K562 (cell line): Measurements from ENCODE around the gene CCNL1. TPM values are rescaled to one million over a fixed set of nuclear protein-coding genes. Genes with fewer than 3 reads are reported as not detected.

Source experiments
- CBX5 ChIP-seq: IDR thresholded peaks from 2 replicates; pipeline ENCODE4 v1.6.1; 2014; ENCODE audit warnings: low read depth, borderline replicate concordance
- HMG20A ChIP-seq: fragments of 450-650 bp; formaldehyde crosslinking; conservative IDR thresholded peaks from 2 replicates; pipeline ENCODE4 v1.4.0; 2020; ENCODE audit warnings: mild to moderate bottlenecking, mixed read lengths
- L3MBTL2 ChIP-seq: fragments of 450-650 bp; IDR thresholded peaks from 2 replicates; pipeline ENCODE4 v1.6.1; 2016; ENCODE audit warnings: mild to moderate bottlenecking, moderate library complexity
- MXI1 ChIP-seq: IDR thresholded peaks from 2 replicates; pipeline ENCODE4 v1.6.1; 2011; ENCODE audit warnings: low read depth, mild to moderate bottlenecking, improper control_type of control experiment, low read length
- NKRF ChIP-seq: fragments of 450-650 bp; IDR thresholded peaks from 2 replicates; pipeline ENCODE4 v1.6.1; 2016; ENCODE audit warnings: borderline replicate concordance
- PHF20 ChIP-seq: fragments of 450-650 bp; IDR thresholded peaks from 2 replicates; pipeline ENCODE4 v1.6.1; 2018; ENCODE audit not compliant: partially characterized antibody
- SMC3 ChIP-seq: conservative IDR thresholded peaks from 2 replicates; pipeline ENCODE4 v1.6.1; 2011; ENCODE audit warnings: low read depth, low read length, improper control_type of control experiment; ENCODE audit not compliant: insufficient read depth
- YBX1 ChIP-seq: fragments of 450-650 bp; IDR thresholded peaks from 2 replicates; pipeline ENCODE4 v1.7.1; 2016; ENCODE audit warnings: mild to moderate bottlenecking
- ZNF143 ChIP-seq: sonication (generic); formaldehyde crosslinking; IDR thresholded peaks from 2 replicates; pipeline ENCODE4 v1.9.0; 2022; ENCODE audit warnings: mild to moderate bottlenecking, missing genetic modification reagents
- ZNF253 ChIP-seq: fragments of 250-450 bp; sonication (Bioruptor Pico); conservative IDR thresholded peaks from 2 replicates; pipeline ENCODE4 v1.6.1; 2021; ENCODE audit warnings: mild to moderate bottlenecking
- ZNF277 ChIP-seq: fragments of 250-450 bp; sonication (Bioruptor Pico); IDR thresholded peaks from 2 replicates; pipeline ENCODE4 v1.8.0; 2022; ENCODE audit warnings: inconsistent platforms, mild to moderate bottlenecking, moderate library complexity, borderline replicate concordance
- ZNF354B ChIP-seq: fragments of 250-450 bp; sonication (Bioruptor Pico); IDR thresholded peaks from 2 replicates; pipeline ENCODE4 v1.4.0; 2020
- ZNF76 ChIP-seq: fragments of 250-450 bp; sonication (Bioruptor Pico); IDR thresholded peaks from 2 replicates; pipeline ENCODE4 v1.4.0; 2020; ENCODE audit warnings: mild to moderate bottlenecking, moderate library complexity, borderline replicate concordance
- polyA plus RNA-seq, 8 experiments: library from polyadenylated mRNA; depleted of rRNA in 4 of 8; stranded (reverse) in 5 of 8; unstranded in 3 of 8; fragments of >200 nt; fragmentation: Nextera tagmentation in 2 of 8; fragmentation: Illumina TruSeq in 1 of 8; extraction: Ambion mirVana in 2 of 8; extraction: Trizol in 1 of 8; gene quantifications; 2 replicates each; pipeline versions ENCODE4 v1.2.1 to v1.2.3, GENCODE V29; 2011 to 2014; ENCODE audit warnings: inconsistent platforms in 1 of 8, missing spikeins in 1 of 8
- total RNA-seq, 7 experiments: library from RNA; depleted of rRNA in 6 of 7; stranded (reverse); fragments of >200 nt in 6 of 7; fragmentation: Illumina TruSeq in 2 of 7; extraction: Trizol in 2 of 7; gene quantifications; 2 replicates each; pipeline versions ENCODE4 v1.2.1 to v1.2.3, GENCODE V29; 2011 to 2021; ENCODE audit warnings: low replicate concordance in 1 of 7
- TF ChIP-seq, protein P1 (sequence below): fragments of 250-450 bp; sonication (Bioruptor Pico); IDR thresholded peaks from 2 replicates; pipeline ENCODE4 v1.4.0; 2020; ENCODE audit warnings: mild to moderate bottlenecking, moderate library complexity
- TF ChIP-seq, protein P2 (sequence below), 2 experiments: fragments of 150-350 bp in 1 of 2; IDR thresholded peaks; 2 replicates each; pipeline ENCODE4 v1.6.1; 2012 to 2016; ENCODE audit warnings: low read depth in 2 of 2, low read length in 2 of 2, mild to moderate bottlenecking in 1 of 2, moderate library complexity in 1 of 2
- TF ChIP-seq, protein P3 (sequence below): IDR thresholded peaks from 2 replicates; pipeline ENCODE4 v1.6.1; 2011; ENCODE audit not compliant: insufficient read length; ENCODE audit errors: extremely low read depth

Gene CCNL1
- total and polyA plus RNA-seq, 9 of the 15 experiments (the other 6 are each of a cell fraction or from before 2014, with no cell fraction given), result 16.1 to 186 (median 132) TPM

GRCh38 chr3:157130467-157131251, 29.3 kb downstream of the CCNL1 start (continued):
- TF ChIP-seq, protein P1, sequence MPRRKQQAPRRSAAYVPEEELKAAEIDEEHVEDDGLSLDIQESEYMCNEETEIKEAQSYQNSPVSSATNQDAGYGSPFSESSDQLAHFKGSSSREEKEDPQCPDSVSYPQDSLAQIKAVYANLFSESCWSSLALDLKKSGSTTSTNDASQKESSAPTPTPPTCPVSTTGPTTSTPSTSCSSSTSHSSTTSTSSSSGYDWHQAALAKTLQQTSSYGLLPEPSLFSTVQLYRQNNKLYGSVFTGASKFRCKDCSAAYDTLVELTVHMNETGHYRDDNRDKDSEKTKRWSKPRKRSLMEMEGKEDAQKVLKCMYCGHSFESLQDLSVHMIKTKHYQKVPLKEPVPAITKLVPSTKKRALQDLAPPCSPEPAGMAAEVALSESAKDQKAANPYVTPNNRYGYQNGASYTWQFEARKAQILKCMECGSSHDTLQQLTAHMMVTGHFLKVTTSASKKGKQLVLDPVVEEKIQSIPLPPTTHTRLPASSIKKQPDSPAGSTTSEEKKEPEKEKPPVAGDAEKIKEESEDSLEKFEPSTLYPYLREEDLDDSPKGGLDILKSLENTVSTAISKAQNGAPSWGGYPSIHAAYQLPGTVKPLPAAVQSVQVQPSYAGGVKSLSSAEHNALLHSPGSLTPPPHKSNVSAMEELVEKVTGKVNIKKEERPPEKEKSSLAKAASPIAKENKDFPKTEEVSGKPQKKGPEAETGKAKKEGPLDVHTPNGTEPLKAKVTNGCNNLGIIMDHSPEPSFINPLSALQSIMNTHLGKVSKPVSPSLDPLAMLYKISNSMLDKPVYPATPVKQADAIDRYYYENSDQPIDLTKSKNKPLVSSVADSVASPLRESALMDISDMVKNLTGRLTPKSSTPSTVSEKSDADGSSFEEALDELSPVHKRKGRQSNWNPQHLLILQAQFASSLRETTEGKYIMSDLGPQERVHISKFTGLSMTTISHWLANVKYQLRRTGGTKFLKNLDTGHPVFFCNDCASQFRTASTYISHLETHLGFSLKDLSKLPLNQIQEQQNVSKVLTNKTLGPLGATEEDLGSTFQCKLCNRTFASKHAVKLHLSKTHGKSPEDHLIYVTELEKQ, result 0 out of 2 replicates have a peak, but pooled peaks have one; percentile 17
- TF ChIP-seq, protein P2, sequence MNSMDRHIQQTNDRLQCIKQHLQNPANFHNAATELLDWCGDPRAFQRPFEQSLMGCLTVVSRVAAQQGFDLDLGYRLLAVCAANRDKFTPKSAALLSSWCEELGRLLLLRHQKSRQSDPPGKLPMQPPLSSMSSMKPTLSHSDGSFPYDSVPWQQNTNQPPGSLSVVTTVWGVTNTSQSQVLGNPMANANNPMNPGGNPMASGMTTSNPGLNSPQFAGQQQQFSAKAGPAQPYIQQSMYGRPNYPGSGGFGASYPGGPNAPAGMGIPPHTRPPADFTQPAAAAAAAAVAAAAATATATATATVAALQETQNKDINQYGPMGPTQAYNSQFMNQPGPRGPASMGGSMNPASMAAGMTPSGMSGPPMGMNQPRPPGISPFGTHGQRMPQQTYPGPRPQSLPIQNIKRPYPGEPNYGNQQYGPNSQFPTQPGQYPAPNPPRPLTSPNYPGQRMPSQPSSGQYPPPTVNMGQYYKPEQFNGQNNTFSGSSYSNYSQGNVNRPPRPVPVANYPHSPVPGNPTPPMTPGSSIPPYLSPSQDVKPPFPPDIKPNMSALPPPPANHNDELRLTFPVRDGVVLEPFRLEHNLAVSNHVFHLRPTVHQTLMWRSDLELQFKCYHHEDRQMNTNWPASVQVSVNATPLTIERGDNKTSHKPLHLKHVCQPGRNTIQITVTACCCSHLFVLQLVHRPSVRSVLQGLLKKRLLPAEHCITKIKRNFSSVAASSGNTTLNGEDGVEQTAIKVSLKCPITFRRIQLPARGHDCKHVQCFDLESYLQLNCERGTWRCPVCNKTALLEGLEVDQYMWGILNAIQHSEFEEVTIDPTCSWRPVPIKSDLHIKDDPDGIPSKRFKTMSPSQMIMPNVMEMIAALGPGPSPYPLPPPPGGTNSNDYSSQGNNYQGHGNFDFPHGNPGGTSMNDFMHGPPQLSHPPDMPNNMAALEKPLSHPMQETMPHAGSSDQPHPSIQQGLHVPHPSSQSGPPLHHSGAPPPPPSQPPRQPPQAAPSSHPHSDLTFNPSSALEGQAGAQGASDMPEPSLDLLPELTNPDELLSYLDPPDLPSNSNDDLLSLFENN (IDR thresholded peaks at IDR 0.05; ENCODE audit: low read depth in 2 of 2, low read length in 2 of 2), result no peak
- no peak for TF ChIP-seq ZNF277
- TF ChIP-seq MXI1, result no peak
- no peak for TF ChIP-seq CBX5
- no peak for TF ChIP-seq ZNF253 (CRISPR knock-in tag)
- no peak for TF ChIP-seq ZNF143
- TF ChIP-seq ZNF76 (CRISPR knock-in tag), result peak; percentile 25; the same call in 1 of the 2 replicates
- TF ChIP-seq PHF20, result no peak
- TF ChIP-seq YBX1, result no peak
- no peak for TF ChIP-seq NKRF
- TF ChIP-seq HMG20A (CRISPR knock-in tag), result no peak
- peak; percentile 44; the same call in 1 of the 2 replicates for TF ChIP-seq SMC3
- no peak for TF ChIP-seq ZNF354B (CRISPR knock-in tag)
- peak; percentile 30; the same call in 1 of the 2 replicates for TF ChIP-seq L3MBTL2
- TF ChIP-seq, protein P3, sequence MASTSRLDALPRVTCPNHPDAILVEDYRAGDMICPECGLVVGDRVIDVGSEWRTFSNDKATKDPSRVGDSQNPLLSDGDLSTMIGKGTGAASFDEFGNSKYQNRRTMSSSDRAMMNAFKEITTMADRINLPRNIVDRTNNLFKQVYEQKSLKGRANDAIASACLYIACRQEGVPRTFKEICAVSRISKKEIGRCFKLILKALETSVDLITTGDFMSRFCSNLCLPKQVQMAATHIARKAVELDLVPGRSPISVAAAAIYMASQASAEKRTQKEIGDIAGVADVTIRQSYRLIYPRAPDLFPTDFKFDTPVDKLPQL, result no peak
